Measurements from ENCODE around the gene UBN2.

Gene UBN2

GRCh38 chr7:139264220-139264619 is 33.2 kb downstream of the UBN2 start:
- H4K5ac ChIP-seq (ENCODE audit: low read length) = no peak overlapping the region
- H3K4me1 ChIP-seq (ENCODE audit: control insufficient read depth, low read depth, low read length) = no peaks in the 10 kb centered on the region
- peaks cover 4% of the 10 kb centered on the region for H3K36me3 ChIP-seq (ENCODE audit: control insufficient read depth, insufficient read depth, low read length)
- H3K79me1 ChIP-seq (ENCODE audit: low read length) = no peaks in the 10 kb centered on the region
- no peaks in the 10 kb centered on the region for H3K79me2 ChIP-seq (ENCODE audit: control insufficient read depth, insufficient read depth, low read length)
- no peak overlapping the region for H4K8ac ChIP-seq (ENCODE audit: low read depth, low read length)
- H3K4ac ChIP-seq (ENCODE audit: low read depth, low read length) = no peak overlapping the region
- H3K4me2 ChIP-seq (ENCODE audit: low read length) = no peak overlapping the region
- H3K4me3 ChIP-seq (ENCODE audit: low read length) = no peak overlapping the region
- DNase-seq = no peak
- H2AK5ac ChIP-seq (ENCODE audit: low read length) = no peak overlapping the region
- H3K27me3 ChIP-seq (ENCODE audit: insufficient read depth, low read length, poor library complexity) = no peaks in the 10 kb centered on the region
- no peak overlapping the region for H2BK120ac ChIP-seq (ENCODE audit: low read depth, low read length)
- no peak overlapping the region for H2BK5ac ChIP-seq (ENCODE audit: low read length)
- no peak overlapping the region for H2BK15ac ChIP-seq (replicated peaks; ENCODE audit: low read depth)
- H3K27ac ChIP-seq (ENCODE audit: low read depth, low read length) = no peak overlapping the region
- no CpG with 5 or more reads among the region's 3 CpGs for WGBS (ENCODE audit: extremely low coverage, insufficient coverage, low lambda C conversion rate)
- no peak overlapping the region for H3K9ac ChIP-seq (ENCODE audit: low read length)
- no peak overlapping the region for H3K18ac ChIP-seq (ENCODE audit: low read length)
- H3K23ac ChIP-seq (ENCODE audit: low read length) = no peak overlapping the region
- H3K56ac ChIP-seq (ENCODE audit: low read length) = no peak overlapping the region

GRCh38 chr7:139265673-139266072 is 34.6 kb downstream of the UBN2 start:
- WGBS (ENCODE audit: extremely low coverage, insufficient coverage, low lambda C conversion rate) = no CpG with 5 or more reads among the region's 2 CpGs
- H2BK15ac ChIP-seq (replicated peaks; ENCODE audit: low read depth) = no peak overlapping the region
- no peak overlapping the region for H3K4ac ChIP-seq (ENCODE audit: low read depth, low read length)
- no peaks in the 10 kb centered on the region for H3K79me1 ChIP-seq (ENCODE audit: low read length)
- H2AK5ac ChIP-seq (ENCODE audit: low read length) = no peak overlapping the region
- no peak overlapping the region for H4K5ac ChIP-seq (ENCODE audit: low read length)
- H3K4me2 ChIP-seq (ENCODE audit: low read length) = no peak overlapping the region
- H3K79me2 ChIP-seq (ENCODE audit: control insufficient read depth, insufficient read depth, low read length) = no peaks in the 10 kb centered on the region
- H3K56ac ChIP-seq (ENCODE audit: low read length) = no peak overlapping the region
- no peak overlapping the region for H3K27ac ChIP-seq (ENCODE audit: low read depth, low read length)
- no peak overlapping the region for H4K8ac ChIP-seq (ENCODE audit: low read depth, low read length)
- H2BK5ac ChIP-seq (ENCODE audit: low read length) = no peak overlapping the region
- H2BK120ac ChIP-seq (ENCODE audit: low read depth, low read length) = no peak overlapping the region
- no peak overlapping the region for H3K18ac ChIP-seq (ENCODE audit: low read length)
- no peak overlapping the region for H3K9ac ChIP-seq (ENCODE audit: low read length)
- no peak overlapping the region for H3K23ac ChIP-seq (ENCODE audit: low read length)
- H3K27me3 ChIP-seq (ENCODE audit: insufficient read depth, low read length, poor library complexity) = no peaks in the 10 kb centered on the region
- H3K36me3 ChIP-seq (ENCODE audit: control insufficient read depth, insufficient read depth, low read length) = peaks cover 5% of the 10 kb centered on the region
- no peaks in the 10 kb centered on the region for H3K4me1 ChIP-seq (ENCODE audit: control insufficient read depth, low read depth, low read length)
- no peak for DNase-seq
- no peak overlapping the region for H3K4me3 ChIP-seq (ENCODE audit: low read length)

GRCh38 chr7:139271718-139272628 is 40.9 kb downstream of the UBN2 start:
- H3K56ac ChIP-seq (ENCODE audit: low read length) = no peak overlapping the region

GRCh38 chr7:139284252-139284896 is 53.3 kb downstream of the UBN2 start:
- Histone ChIP-seq H3K27ac (ENCODE audit: low read depth, low read length) (no peak overlapping the region), H3K4me1 (ENCODE audit: control insufficient read depth, low read depth, low read length) (no peaks in the 10 kb centered on the region), H2BK5ac (ENCODE audit: low read length) (no peak overlapping the region), H4K8ac (ENCODE audit: low read depth, low read length) (no peak overlapping the region), H2AK5ac (ENCODE audit: low read length) (no peak overlapping the region), H2BK15ac (replicated peaks; ENCODE audit: low read depth) (no peak overlapping the region), H3K23ac (ENCODE audit: low read length) (no peak overlapping the region), H3K56ac (ENCODE audit: low read length) (no peak overlapping the region), H4K5ac (ENCODE audit: low read length) (no peak overlapping the region), H3K4me3 (ENCODE audit: low read length) (no peak overlapping the region), H2BK120ac (ENCODE audit: low read depth, low read length) (no peak overlapping the region), H3K79me1 (ENCODE audit: low read length) (no peaks in the 10 kb centered on the region), H3K18ac (ENCODE audit: low read length) (no peak overlapping the region), H3K9ac (ENCODE audit: low read length) (no peak overlapping the region), H3K27me3 (ENCODE audit: insufficient read depth, low read length, poor library complexity) (no peaks in the 10 kb centered on the region), H3K79me2 (ENCODE audit: control insufficient read depth, insufficient read depth, low read length) (no peaks in the 10 kb centered on the region), H3K36me3 (ENCODE audit: control insufficient read depth, insufficient read depth, low read length) (peaks cover 11% of the 10 kb centered on the region), H3K4me2 (ENCODE audit: low read length) (no peak overlapping the region), H3K4ac (ENCODE audit: low read depth, low read length) (no peak overlapping the region)
- DNase-seq = peak; percentile 41
- WGBS (ENCODE audit: extremely low coverage, insufficient coverage, low lambda C conversion rate) = no CpG with 5 or more reads among the region's 5 CpGs

More at GRCh38 chr7:139271718-139272628, 40.9 kb downstream of the UBN2 start:
- no peak overlapping the region for H3K23ac ChIP-seq (ENCODE audit: low read length)
- H3K79me2 ChIP-seq (ENCODE audit: control insufficient read depth, insufficient read depth, low read length) = no peaks in the 10 kb centered on the region
- no peak overlapping the region for H3K9ac ChIP-seq (ENCODE audit: low read length)
- no peaks in the 10 kb centered on the region for H3K27me3 ChIP-seq (ENCODE audit: insufficient read depth, low read length, poor library complexity)
- no peak overlapping the region for H4K5ac ChIP-seq (ENCODE audit: low read length)
- H3K79me1 ChIP-seq (ENCODE audit: low read length) = no peaks in the 10 kb centered on the region
- no peak overlapping the region for H4K8ac ChIP-seq (ENCODE audit: low read depth, low read length)
- H2BK5ac ChIP-seq (ENCODE audit: low read length) = no peak overlapping the region
- no peak overlapping the region for H3K4me3 ChIP-seq (ENCODE audit: low read length)
- no peak overlapping the region for H2BK15ac ChIP-seq (replicated peaks; ENCODE audit: low read depth)
- H3K36me3 ChIP-seq (ENCODE audit: control insufficient read depth, insufficient read depth, low read length) = peaks cover 4% of the 10 kb centered on the region
- no peak overlapping the region for H3K27ac ChIP-seq (ENCODE audit: low read depth, low read length)
- no peak overlapping the region for H2BK120ac ChIP-seq (ENCODE audit: low read depth, low read length)
- H3K4ac ChIP-seq (ENCODE audit: low read depth, low read length) = no peak overlapping the region
- no peak for DNase-seq
- no peak overlapping the region for H3K4me2 ChIP-seq (ENCODE audit: low read length)
- WGBS (ENCODE audit: extremely low coverage, insufficient coverage, low lambda C conversion rate) = no CpG with 5 or more reads among the region's 17 CpGs
- H3K18ac ChIP-seq (ENCODE audit: low read length) = no peak overlapping the region
- no peak overlapping the region for H2AK5ac ChIP-seq (ENCODE audit: low read length)
- no peaks in the 10 kb centered on the region for H3K4me1 ChIP-seq (ENCODE audit: control insufficient read depth, low read depth, low read length)

- no peak overlapping the region for H3K4ac ChIP-seq (ENCODE audit: low read depth, low read length)
- no peak overlapping the region for H2BK15ac ChIP-seq (replicated peaks; ENCODE audit: low read depth)
- H4K5ac ChIP-seq (ENCODE audit: low read length) = no peak overlapping the region
- H4K8ac ChIP-seq (ENCODE audit: low read depth, low read length) = no peak overlapping the region
- no peaks in the 10 kb centered on the region for H3K27me3 ChIP-seq (ENCODE audit: insufficient read depth, low read length, poor library complexity)
- H3K56ac ChIP-seq (ENCODE audit: low read length) = no peak overlapping the region
- no peak overlapping the region for H2BK5ac ChIP-seq (ENCODE audit: low read length)
- H3K9ac ChIP-seq (ENCODE audit: low read length) = no peak overlapping the region
- no CpG with 5 or more reads among the region's 6 CpGs for WGBS (ENCODE audit: extremely low coverage, insufficient coverage, low lambda C conversion rate)
- H2BK120ac ChIP-seq (ENCODE audit: low read depth, low read length) = no peak overlapping the region
- no peak overlapping the region for H3K4me2 ChIP-seq (ENCODE audit: low read length)
- no peak overlapping the region for H3K18ac ChIP-seq (ENCODE audit: low read length)
- peaks cover 11% of the 10 kb centered on the region for H3K36me3 ChIP-seq (ENCODE audit: control insufficient read depth, insufficient read depth, low read length)
- H3K79me2 ChIP-seq (ENCODE audit: control insufficient read depth, insufficient read depth, low read length) = no peaks in the 10 kb centered on the region
- no peaks in the 10 kb centered on the region for H3K79me1 ChIP-seq (ENCODE audit: low read length)
- no peak overlapping the region for H3K4me3 ChIP-seq (ENCODE audit: low read length)
- DNase-seq = no peak
- no peaks in the 10 kb centered on the region for H3K4me1 ChIP-seq (ENCODE audit: control insufficient read depth, low read depth, low read length)
- no peak overlapping the region for H2AK5ac ChIP-seq (ENCODE audit: low read length)
- no peak overlapping the region for H3K27ac ChIP-seq (ENCODE audit: low read depth, low read length)
- H3K23ac ChIP-seq (ENCODE audit: low read length) = no peak overlapping the region
Measured at GRCh38 chr7:139286144-139286543, 55.1 kb downstream of the UBN2 start.

Data from mesendoderm (in vitro differentiated cells).